ENCODE results near the gene ADGRF1. TPM values are rescaled to one million over a fixed set of nuclear protein-coding genes. Genes with fewer than 3 reads are reported as not detected.
A peak's percentile ranks its signal among the peaks of the same experiment; 100 is the strongest.

ADGRF1 gene
- total and polyA plus RNA-seq, 5 experiments from 2014 or later = not detected

GRCh38 chr6:47028835-47029360 lies 13.2 kb downstream of the ADGRF1 start:
- POLR2A ChIA-PET = no interaction called here
- H3K36me3 Mint-ChIP-seq = no peaks in the 10 kb centered on the region
- no peak overlapping the region for H3K27ac Mint-ChIP-seq
- H3K9me3 Mint-ChIP-seq = no peaks in the 10 kb centered on the region
- H3K27me3 Mint-ChIP-seq = peaks cover 3 to 14% (median 7%) of the 10 kb centered on the region in 5 donors
- ATAC-seq (no peak), DNase-seq (no peak)
- H3K4me3 Mint-ChIP-seq = no peak overlapping the region
- H3K4me1 Mint-ChIP-seq = no peaks in the 10 kb centered on the region

- POLR2A ChIA-PET = no interaction called here
- H3K27ac Mint-ChIP-seq = no peak overlapping the region
Observed at GRCh38 chr6:47027315-47027714, 14.8 kb downstream of the ADGRF1 start.

GRCh38 chr6:47026679-47027078 lies 15.5 kb downstream of the ADGRF1 start:
- DNase-seq (no peak), ATAC-seq (no peak)
- Mint-ChIP-seq H3K4me3 (no peak overlapping the region), H3K9me3 (no peaks in the 10 kb centered on the region), H3K36me3 (no peaks in the 10 kb centered on the region), H3K27ac (no peak overlapping the region), H3K4me1 (no peaks in the 10 kb centered on the region), H3K27me3 (peaks cover 0 to 9% (median 7%) of the 10 kb centered on the region in 5 donors)
- POLR2A ChIA-PET = no interaction called here

More at GRCh38 chr6:47027315-47027714, 14.8 kb downstream of the ADGRF1 start:
- DNase-seq = no peak
- H3K36me3 Mint-ChIP-seq = no peaks in the 10 kb centered on the region
- H3K27me3 Mint-ChIP-seq = peaks cover 0 to 9% (median 7%) of the 10 kb centered on the region in 5 donors
- H3K4me3 Mint-ChIP-seq = no peak overlapping the region
- H3K4me1 Mint-ChIP-seq = no peaks in the 10 kb centered on the region
- no peak for ATAC-seq
- H3K9me3 Mint-ChIP-seq = no peaks in the 10 kb centered on the region

GRCh38 chr6:47023573-47023972 lies 18.6 kb downstream of the ADGRF1 start:
- no peak for ATAC-seq
- H3K4me1 Mint-ChIP-seq = no peaks in the 10 kb centered on the region
- H3K9me3 Mint-ChIP-seq = no peaks in the 10 kb centered on the region
- no peak overlapping the region for H3K4me3 Mint-ChIP-seq
- POLR2A ChIA-PET = no interaction called here
- no peak overlapping the region for H3K27ac Mint-ChIP-seq
- no peaks in the 10 kb centered on the region for H3K36me3 Mint-ChIP-seq
- H3K27me3 Mint-ChIP-seq = peaks cover 0 to 9% (median 5%) of the 10 kb centered on the region in 5 donors
- DNase-seq = no peak

GRCh38 chr6:47022191-47022590 lies 19.9 kb downstream of the ADGRF1 start:
- peaks cover 0 to 16% (median 7%) of the 10 kb centered on the region in 5 donors for H3K27me3 Mint-ChIP-seq
- H3K4me1 Mint-ChIP-seq = no peaks in the 10 kb centered on the region
- H3K36me3 Mint-ChIP-seq = no peaks in the 10 kb centered on the region
- H3K4me3 Mint-ChIP-seq = no peak overlapping the region
- POLR2A ChIA-PET = no interaction called here
- no peaks in the 10 kb centered on the region for H3K9me3 Mint-ChIP-seq
- ATAC-seq (no peak), DNase-seq (no peak)
- no peak overlapping the region for H3K27ac Mint-ChIP-seq

GRCh38 chr6:47019941-47020340 lies 22.2 kb downstream of the ADGRF1 start:
- DNase-seq (no peak), ATAC-seq (no peak)
- Mint-ChIP-seq H3K27ac (peak overlapping the region in 1 of 10 donors; percentile 1), H3K4me1 (no peaks in the 10 kb centered on the region), H3K9me3 (no peaks in the 10 kb centered on the region), H3K36me3 (no peaks in the 10 kb centered on the region), H3K4me3 (no peak overlapping the region), H3K27me3 (peaks cover 0 to 20% (median 9%) of the 10 kb centered on the region in 5 donors)
- POLR2A ChIA-PET = no interaction called here

GRCh38 chr6:47016909-47017308 lies 25.2 kb downstream of the ADGRF1 start:
- H3K4me1 Mint-ChIP-seq = no peaks in the 10 kb centered on the region
- peaks cover 0 to 4% (median 0%) of the 10 kb centered on the region in 3 donors for H3K36me3 Mint-ChIP-seq
- no peak overlapping the region for H3K27ac Mint-ChIP-seq
- H3K9me3 Mint-ChIP-seq = peaks cover 0 to 11% (median 1%) of the 10 kb centered on the region in 9 donors
- peaks cover 0 to 14% (median 10%) of the 10 kb centered on the region in 5 donors for H3K27me3 Mint-ChIP-seq
- POLR2A ChIA-PET = no interaction called here
- no peak for ATAC-seq
- DNase-seq = no peak
- H3K4me3 Mint-ChIP-seq = no peak overlapping the region

- ATAC-seq = no peak
- Mint-ChIP-seq H3K36me3 (peaks cover 0 to 4% (median 0%) of the 10 kb centered on the region in 3 donors), H3K4me1 (no peaks in the 10 kb centered on the region), H3K27ac (no peak overlapping the region), H3K9me3 (peaks cover 0 to 11% (median 1%) of the 10 kb centered on the region in 9 donors), H3K27me3 (peaks cover 0 to 14% (median 11%) of the 10 kb centered on the region in 5 donors), H3K4me3 (no peak overlapping the region)
- POLR2A ChIA-PET = interaction anchor here (0.7 kb wide), 1 partner anchor 699 kb away, joined by 3 read pairs; no protein-coding TSS in a partner anchor
- no peak for DNase-seq
Observed at GRCh38 chr6:47016261-47016660, 25.9 kb downstream of the ADGRF1 start.

GRCh38 chr6:47014401-47014800 lies 27.7 kb downstream of the ADGRF1 start:
- Mint-ChIP-seq H3K36me3 (peaks cover 0 to 4% (median 0%) of the 10 kb centered on the region in 3 donors), H3K4me1 (no peaks in the 10 kb centered on the region), H3K27me3 (peaks cover 0 to 15% (median 13%) of the 10 kb centered on the region in 5 donors), H3K27ac (no peak overlapping the region), H3K9me3 (peaks cover 0 to 11% (median 2%) of the 10 kb centered on the region in 9 donors), H3K4me3 (no peak overlapping the region)
- ATAC-seq (no peak), DNase-seq (no peak)
- POLR2A ChIA-PET = no interaction called here

- Mint-ChIP-seq H3K27me3 (peaks cover 0 to 16% (median 5%) of the 10 kb centered on the region in 5 donors), H3K36me3 (peaks cover 0 to 4% (median 0%) of the 10 kb centered on the region in 3 donors), H3K4me1 (no peaks in the 10 kb centered on the region), H3K9me3 (peaks cover 0 to 9% (median 2%) of the 10 kb centered on the region in 9 donors), H3K27ac (no peak overlapping the region), H3K4me3 (no peak overlapping the region)
- DNase-seq = no peak
- ATAC-seq = no peak
- POLR2A ChIA-PET = no interaction called here
Observed at GRCh38 chr6:47009583-47009982, 32.5 kb downstream of the ADGRF1 start.

- H3K4me3 Mint-ChIP-seq = no peak overlapping the region
- peaks cover 0 to 17% (median 10%) of the 10 kb centered on the region in 5 donors for H3K27me3 Mint-ChIP-seq
- peaks cover 0 to 7% (median 0%) of the 10 kb centered on the region in 9 donors for H3K9me3 Mint-ChIP-seq
- H3K36me3 Mint-ChIP-seq = no peaks in the 10 kb centered on the region
- POLR2A ChIA-PET = no interaction called here
- DNase-seq (no peak), ATAC-seq (no peak)
- H3K4me1 Mint-ChIP-seq = no peaks in the 10 kb centered on the region
- H3K27ac Mint-ChIP-seq = no peak overlapping the region
Observed at GRCh38 chr6:47008397-47008763, 33.8 kb downstream of the ADGRF1 start.

GRCh38 chr6:47007657-47008396 lies 34.3 kb downstream of the ADGRF1 start:
- POLR2A ChIA-PET = no interaction called here
- H3K27ac Mint-ChIP-seq = no peak overlapping the region
- DNase-seq = no peak
- no peak overlapping the region for H3K4me3 Mint-ChIP-seq
- peaks cover 0 to 18% (median 10%) of the 10 kb centered on the region in 5 donors for H3K27me3 Mint-ChIP-seq
- no peaks in the 10 kb centered on the region for H3K4me1 Mint-ChIP-seq
- no peak for ATAC-seq
- H3K9me3 Mint-ChIP-seq = peaks cover 0 to 7% (median 0%) of the 10 kb centered on the region in 9 donors
- H3K36me3 Mint-ChIP-seq = no peaks in the 10 kb centered on the region

GRCh38 chr6:47005486-47005885 lies 36.6 kb downstream of the ADGRF1 start:
- no peak overlapping the region for H3K27ac Mint-ChIP-seq
- H3K9me3 Mint-ChIP-seq = peaks cover 0 to 7% (median 0%) of the 10 kb centered on the region in 9 donors
- peaks cover 0 to 26% (median 10%) of the 10 kb centered on the region in 5 donors for H3K27me3 Mint-ChIP-seq
- H3K4me3 Mint-ChIP-seq = no peak overlapping the region
- H3K36me3 Mint-ChIP-seq = no peaks in the 10 kb centered on the region
- H3K4me1 Mint-ChIP-seq = no peaks in the 10 kb centered on the region
- ATAC-seq = no peak
- POLR2A ChIA-PET = no interaction called here
- no peak for DNase-seq

Measured in naive thymus-derived CD8-positive, alpha-beta T cell (primary cell).